HEK293T (cell line): ENCODE measurements around the gene STX10.

ENCODE experiments used
- CTCF ChIA-PET: fragments of 350-600 bp; formaldehyde crosslinking; extraction: SDS; loops from one replicate; lab custom pipeline; 2021; ENCODE audit warnings: antibody characterized with exemption, inconsistent platforms; lab: Yijun Ruan, JAX
- POLR2A ChIA-PET: fragments of 350-600 bp; formaldehyde crosslinking; extraction: SDS; loops from one replicate; lab custom pipeline; 2020; ENCODE audit warnings: antibody characterized with exemption, inconsistent platforms; lab: Yijun Ruan, JAX
- DNase-seq: peaks from one replicate; pipeline ENCODE4 v3.0.0; 2012; ENCODE audit warnings: mixed read lengths; ENCODE audit errors: extremely low spot score
- ARNT ChIP-seq: fragments of 450-650 bp; IDR thresholded peaks from 2 replicates; pipeline ENCODE4 v1.6.1; 2017; ENCODE audit warnings: mild to moderate bottlenecking
- BHLHE40 ChIP-seq: fragments of 450-650 bp; IDR thresholded peaks from 2 replicates; pipeline ENCODE4 v1.6.1; 2016; ENCODE audit warnings: mild to moderate bottlenecking, moderate library complexity, borderline replicate concordance
- CTBP1 ChIP-seq: fragments of 450-650 bp; IDR thresholded peaks from 2 replicates; pipeline ENCODE4 v1.6.1; 2016; ENCODE audit warnings: borderline replicate concordance
- ELF4 ChIP-seq: fragments of 450-650 bp; IDR thresholded peaks from 2 replicates; pipeline ENCODE4 v1.6.1; 2017; ENCODE audit warnings: antibody characterized with exemption
- FOXA1 ChIP-seq: fragments of 450-650 bp; IDR thresholded peaks from 2 replicates; pipeline ENCODE4 v1.6.1; 2016; ENCODE audit warnings: mild to moderate bottlenecking
- FOXK2 ChIP-seq: fragments of 450-650 bp; IDR thresholded peaks from 2 replicates; pipeline ENCODE4 v1.6.1; 2016; ENCODE audit warnings: mild to moderate bottlenecking
- FOXM1 ChIP-seq: fragments of 450-650 bp; IDR thresholded peaks from 2 replicates; pipeline ENCODE4 v1.6.1; 2017; ENCODE audit warnings: mild to moderate bottlenecking, borderline replicate concordance
- HDGF ChIP-seq: fragments of 450-650 bp; IDR thresholded peaks from 2 replicates; pipeline ENCODE4 v1.6.1; 2017; ENCODE audit warnings: antibody characterized with exemption, borderline replicate concordance
- L3MBTL2 ChIP-seq: fragments of 450-650 bp; conservative IDR thresholded peaks from 2 replicates; pipeline ENCODE4 v1.6.1; 2016; ENCODE audit warnings: mild to moderate bottlenecking
- LEF1 ChIP-seq: fragments of 450-650 bp; IDR thresholded peaks from 2 replicates; pipeline ENCODE4 v1.6.1; 2017; ENCODE audit warnings: mild to moderate bottlenecking, borderline replicate concordance
- NFRKB ChIP-seq: fragments of 450-650 bp; IDR thresholded peaks from 2 replicates; pipeline ENCODE4 v1.6.1; 2016; ENCODE audit warnings: mild to moderate bottlenecking, moderate library complexity
- PKNOX1 ChIP-seq: fragments of 450-650 bp; IDR thresholded peaks from 2 replicates; pipeline ENCODE4 v1.6.1; 2016
- SP1 ChIP-seq: fragments of 450-650 bp; IDR thresholded peaks from 2 replicates; pipeline ENCODE4 v1.6.1; 2017
- SUZ12 ChIP-seq: fragments of 450-650 bp; IDR thresholded peaks from 2 replicates; pipeline ENCODE4 v1.6.1; 2016; ENCODE audit warnings: mild to moderate bottlenecking
- TARDBP ChIP-seq: fragments of 450-650 bp; IDR thresholded peaks from 2 replicates; pipeline ENCODE4 v1.6.1; 2016
- ZNF384 ChIP-seq: fragments of 450-650 bp; IDR thresholded peaks from 2 replicates; pipeline ENCODE4 v1.6.1; 2016

The STX10 gene

GRCh38 chr19:13101590-13102415, 48.4 kb downstream of the STX10 start:
- ChIA-PET CTCF (interaction anchor here (0.7 to 1.3 kb wide), 3 partner anchors 48 to 134 kb away, joined by 3 to 4 read pairs (median 3); partner anchors contain the start of genes IER2 and STX10), POLR2A (interaction anchor here (1.1 to 1.2 kb wide), 2 partner anchors 16 to 61 kb away, joined by 3 to 4 read pairs; partner anchors contain the start of gene NACC1)
- DNase-seq: no peak

GRCh38 chr19:13100841-13101589, 49.2 kb downstream of the STX10 start:
- POLR2A ChIA-PET: interaction anchor here (1.1 to 1.2 kb wide), 2 partner anchors 17 to 62 kb away, joined by 3 to 4 read pairs; partner anchors contain the start of gene NACC1

More at GRCh38 chr19:13101590-13102415, 48.4 kb downstream of the STX10 start:
- TF ChIP-seq ELF4 (no peak), TARDBP (no peak), FOXM1 (no peak), NFRKB (no peak), SP1 (no peak), BHLHE40 (no peak), FOXA1 (no peak), ZNF384 (no peak), PKNOX1 (no peak), FOXK2 (no peak), CTBP1 (no peak), L3MBTL2 (no peak), HDGF (no peak), SUZ12 (no peak), LEF1 (no peak)

GRCh38 chr19:13100031-13100588, 50.1 kb downstream of the STX10 start:
- POLR2A ChIA-PET: no interaction called here
- TF ChIP-seq SUZ12 (no peak), TARDBP (no peak), CTBP1 (no peak), LEF1 (no peak), SP1 (no peak), FOXA1 (no peak), HDGF (no peak), ARNT (no peak), ELF4 (no peak), NFRKB (no peak), PKNOX1 (no peak), FOXK2 (no peak), L3MBTL2 (no peak), ZNF384 (no peak)
- CTCF ChIA-PET: interaction anchor here (1.3 kb wide), 1 partner anchor 123 kb away, joined by 4 read pairs; no protein-coding TSS in a partner anchor
- no peak for DNase-seq

More at GRCh38 chr19:13100841-13101589, 49.2 kb downstream of the STX10 start:
- no peak for DNase-seq
- TF ChIP-seq FOXK2: no peak
- TF ChIP-seq SUZ12: no peak
- no peak for TF ChIP-seq ELF4
- no peak for TF ChIP-seq ZNF384
- no peak for TF ChIP-seq LEF1
- TF ChIP-seq FOXM1: no peak
- no peak for TF ChIP-seq PKNOX1
- CTCF ChIA-PET: interaction anchor here (0.7 to 1.3 kb wide), 3 partner anchors 49 to 133 kb away, joined by 3 to 4 read pairs (median 3); partner anchors contain the start of genes IER2 and STX10

GRCh38 chr19:13099073-13099999, 50.8 kb downstream of the STX10 start:
- CTCF ChIA-PET: no interaction called here
- no peak for TF ChIP-seq ZNF384
- no peak for TF ChIP-seq L3MBTL2
- TF ChIP-seq PKNOX1: no peak
- TF ChIP-seq HDGF: no peak
- TF ChIP-seq CTBP1: no peak
- TF ChIP-seq ARNT: no peak
- no peak for TF ChIP-seq FOXK2
- TF ChIP-seq FOXA1: no peak
- no peak for TF ChIP-seq LEF1
- no peak for TF ChIP-seq NFRKB
- no peak for TF ChIP-seq BHLHE40
- no peak for TF ChIP-seq SP1
- no peak for TF ChIP-seq FOXM1
- TF ChIP-seq ELF4: no peak
- no peak for TF ChIP-seq SUZ12
- TF ChIP-seq TARDBP: no peak
- DNase-seq: no peak
- POLR2A ChIA-PET: no interaction called here
